ENCODE data around the gene ZNF497.
"Not testable (repeated sequence)": the region's sequence is repeated elsewhere in the genome, so short reads cannot be mapped to it uniquely, and the experiment has no call there.

Gene ZNF497

DNA sequence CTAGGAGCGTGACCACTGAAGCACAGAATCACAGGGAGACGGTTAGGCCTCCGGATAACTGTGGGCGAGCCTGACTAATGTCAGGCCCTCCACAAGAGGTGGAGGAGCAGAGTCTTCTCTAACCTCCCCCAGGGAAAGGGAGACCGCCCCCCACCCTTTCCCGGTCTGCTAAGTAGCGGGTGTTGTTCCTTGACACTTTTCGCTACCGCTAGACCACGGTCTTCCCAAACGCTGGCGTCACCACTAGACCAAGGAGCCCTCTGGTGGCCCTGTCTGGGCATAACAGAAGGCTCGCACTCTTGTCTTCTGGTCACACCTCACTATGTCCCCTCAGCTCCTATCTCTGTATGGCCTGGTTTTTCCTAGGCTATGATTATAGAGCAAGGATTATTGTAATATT is 51.9 kb downstream of the ZNF497 start:
- DNase-seq: not testable (repeated sequence)

DNA sequence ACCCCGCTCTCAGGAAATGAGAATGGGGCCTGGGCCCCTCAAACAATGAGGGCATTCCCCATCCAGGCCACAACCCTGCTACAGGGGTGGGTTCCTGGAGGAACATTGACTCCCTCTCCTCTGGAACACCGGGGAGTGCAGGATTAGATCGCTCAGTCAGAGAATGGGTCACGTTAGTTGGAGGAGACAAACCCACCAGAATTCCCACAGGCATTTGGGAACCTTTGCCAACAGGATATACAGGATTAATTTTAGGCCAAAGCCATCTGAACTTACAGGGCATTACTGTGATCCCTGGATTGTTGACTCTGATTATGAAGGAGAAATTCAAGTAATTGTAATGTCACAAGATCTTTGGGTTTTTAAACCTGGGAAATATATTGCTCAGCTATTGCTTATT is 54.8 kb downstream of the ZNF497 start:
- DNase-seq: no peak

- DNase-seq: no peak
Observed at GRCh38 chr19:58305932-58306323, 56.6 kb downstream of the ZNF497 start.

DNA sequence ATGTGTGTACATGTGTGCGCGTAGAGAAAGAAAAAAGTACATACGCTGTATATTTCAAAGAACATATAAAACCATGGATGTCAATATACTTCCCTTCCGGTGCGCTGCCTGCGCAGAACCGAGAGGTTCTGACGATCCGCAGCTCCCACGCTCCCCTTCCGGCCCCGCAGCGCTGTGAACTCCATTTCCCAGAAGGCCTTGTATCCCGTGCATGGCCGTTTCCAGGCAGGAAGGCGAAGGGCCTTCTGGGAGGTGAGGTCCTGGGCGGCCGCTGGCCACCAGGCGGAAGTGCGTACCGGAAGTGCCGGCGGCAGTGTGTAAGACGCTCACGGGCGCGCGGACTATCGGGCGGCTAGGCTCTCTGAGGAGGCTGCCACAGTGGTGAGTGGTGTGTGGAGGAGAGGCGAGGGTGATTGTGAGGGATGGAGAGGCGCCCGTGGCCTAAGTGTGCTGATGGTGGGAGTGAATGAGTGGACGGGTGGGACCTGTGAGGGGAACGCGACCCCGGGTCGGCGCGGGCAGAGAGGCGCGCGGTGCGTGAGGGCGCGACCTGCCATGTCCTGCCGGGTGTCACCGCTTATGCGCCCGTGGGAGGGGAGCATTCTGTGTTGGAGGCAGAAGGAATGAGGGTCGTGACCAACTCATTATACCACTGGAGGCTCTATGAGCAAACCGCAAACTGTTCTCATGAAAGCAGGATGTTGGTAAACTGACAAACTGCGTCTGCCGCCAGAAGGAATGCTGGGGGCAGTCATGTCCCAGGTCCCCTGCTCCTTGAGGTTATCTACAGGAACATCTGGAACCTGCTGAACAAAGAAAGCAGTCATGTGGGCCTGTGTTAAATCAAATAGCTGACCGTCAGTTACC is 57.3 kb downstream of the ZNF497 start, which contains the start of gene ERVK3-1:
TSS of gene ERVK3-1 (plus strand) at position 313 of the 867 bp plus-strand sequence. CDS start 6,792 bp downstream, outside the sequence.
- peak; percentile 82 for DNase-seq

- no peak for DNase-seq
Observed at GRCh38 chr19:58304748-58305064, 57.8 kb downstream of the ZNF497 start.
